Adrenal gland (tissue), 5 donors: ENCODE results near the gene CTNND2.

Experiments
- POLR2A ChIP-seq, 2 donors: fragments of 450-650 bp; IDR thresholded peaks; one replicate each; pipeline ENCODE4 v1.6.1; 2017; ENCODE audit warnings: antibody characterized with exemption in 2 of 2, mild to moderate bottlenecking in 2 of 2, moderate library complexity in 1 of 2
- TF ChIP-seq, protein P1 (sequence below), 6 experiments: fragments of 450-650 bp in 4 of 6; fragments of 200-600 bp in 2 of 6; sonication (generic) in 1 of 6; IDR thresholded peaks; 1 replicate in 5 of 6; 2 replicates in 1 of 6; pipeline versions ENCODE4 v1.5.1 to v1.8.0; 2016 to 2021; ENCODE audit warnings: antibody characterized with exemption in 6 of 6, mild to moderate bottlenecking in 2 of 6, moderate library complexity in 1 of 6
- donor health status: DM: no; HTN: no; CAD: no.

DNA sequence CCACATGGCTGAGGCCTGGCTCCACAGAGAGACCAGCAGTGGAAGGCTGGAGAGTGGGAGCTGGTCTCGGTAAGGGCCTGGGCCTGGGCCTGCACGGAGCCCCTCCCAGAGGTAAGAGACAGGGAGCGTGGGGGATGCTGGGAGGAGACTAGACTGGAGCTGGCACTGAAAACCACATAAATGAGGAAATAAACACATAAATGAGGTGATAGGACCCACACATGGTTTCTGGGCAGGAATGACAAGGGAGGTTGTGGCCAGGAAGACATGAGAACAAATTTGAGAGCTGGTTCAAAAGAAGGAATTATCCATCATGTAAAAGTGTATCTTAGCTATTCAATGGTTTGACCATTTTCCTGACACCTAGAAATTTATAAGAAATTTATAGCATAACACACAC, 691.5 kb downstream of the CTNND2 start:
- TF ChIP-seq, protein P1, sequence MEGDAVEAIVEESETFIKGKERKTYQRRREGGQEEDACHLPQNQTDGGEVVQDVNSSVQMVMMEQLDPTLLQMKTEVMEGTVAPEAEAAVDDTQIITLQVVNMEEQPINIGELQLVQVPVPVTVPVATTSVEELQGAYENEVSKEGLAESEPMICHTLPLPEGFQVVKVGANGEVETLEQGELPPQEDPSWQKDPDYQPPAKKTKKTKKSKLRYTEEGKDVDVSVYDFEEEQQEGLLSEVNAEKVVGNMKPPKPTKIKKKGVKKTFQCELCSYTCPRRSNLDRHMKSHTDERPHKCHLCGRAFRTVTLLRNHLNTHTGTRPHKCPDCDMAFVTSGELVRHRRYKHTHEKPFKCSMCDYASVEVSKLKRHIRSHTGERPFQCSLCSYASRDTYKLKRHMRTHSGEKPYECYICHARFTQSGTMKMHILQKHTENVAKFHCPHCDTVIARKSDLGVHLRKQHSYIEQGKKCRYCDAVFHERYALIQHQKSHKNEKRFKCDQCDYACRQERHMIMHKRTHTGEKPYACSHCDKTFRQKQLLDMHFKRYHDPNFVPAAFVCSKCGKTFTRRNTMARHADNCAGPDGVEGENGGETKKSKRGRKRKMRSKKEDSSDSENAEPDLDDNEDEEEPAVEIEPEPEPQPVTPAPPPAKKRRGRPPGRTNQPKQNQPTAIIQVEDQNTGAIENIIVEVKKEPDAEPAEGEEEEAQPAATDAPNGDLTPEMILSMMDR (IDR thresholded peaks at IDR 0.05): no peak
- no peak for TF ChIP-seq POLR2A (IDR thresholded peaks at IDR 0.05)
